Activated CD8-positive, alpha-beta memory T cell treated with anti-CD3 and anti-CD28 coated beads, Interleukin-2, amount 50 U/mL, for 48 hours (primary cell): ENCODE data around the gene ENTHD1.

Source experiments
- DNase-seq: peaks from one replicate; pipeline ENCODE4 v3.0.0-alpha.2; 2020

ENTHD1 gene

GRCh38 chr22:39728236-39728860, 165.2 kb downstream of the ENTHD1 start:
- peak; percentile 40 for DNase-seq

DNA sequence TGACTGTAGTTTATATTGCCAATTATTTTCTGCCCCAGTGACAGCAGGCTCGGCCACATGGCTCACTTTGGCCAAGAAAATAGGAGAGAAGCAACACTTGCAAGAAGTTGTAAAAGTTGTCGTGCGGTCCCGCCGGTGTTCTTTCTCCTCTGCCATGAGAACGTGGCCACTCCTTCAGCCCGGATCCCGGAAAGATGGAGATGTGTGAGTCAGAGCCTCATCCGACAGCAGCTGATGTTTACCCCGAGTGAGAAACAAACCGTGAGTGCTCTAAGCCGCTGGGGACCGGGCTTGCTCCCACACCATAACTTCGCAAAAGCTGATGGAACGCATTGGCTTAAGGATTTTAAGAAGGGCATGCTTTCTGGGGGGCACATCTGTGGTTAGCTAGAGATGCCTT, 166.0 kb downstream of the ENTHD1 start:
- DNase-seq: peak; percentile 26

DNA sequence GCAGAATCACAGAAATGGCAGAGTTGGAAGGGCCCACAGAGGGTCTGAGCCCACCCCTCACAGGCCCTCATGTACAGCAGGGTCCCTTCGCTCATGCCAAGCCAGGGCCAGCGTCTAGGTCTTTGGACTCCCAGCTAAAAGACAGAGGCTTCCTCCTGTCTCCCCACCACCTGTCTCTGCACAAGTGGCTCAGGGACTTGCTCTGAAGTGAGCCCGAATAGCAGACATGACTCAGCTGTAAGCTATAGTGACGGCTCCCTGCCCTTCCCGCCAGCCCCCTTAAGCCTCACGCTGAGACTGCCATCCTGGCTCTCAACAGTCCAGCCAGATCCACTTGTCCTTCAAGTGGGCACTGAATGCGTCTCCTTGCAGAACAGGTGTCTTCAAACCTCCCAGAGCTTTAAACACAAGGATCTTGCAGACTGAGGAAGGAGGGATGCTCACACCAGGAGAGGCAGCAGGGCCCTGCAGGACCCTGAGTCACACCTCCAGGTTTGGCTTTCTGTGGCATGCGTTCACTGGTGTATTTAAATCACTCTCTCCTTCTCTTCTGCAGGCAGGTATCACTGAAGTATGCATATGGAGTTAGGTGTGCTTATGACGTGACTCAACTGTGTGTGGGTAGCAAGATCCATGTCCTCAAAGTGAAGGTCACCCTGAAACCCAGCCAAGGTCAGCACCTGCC, 168.1 kb downstream of the ENTHD1 start:
- peak; percentile 35 for DNase-seq

DNA sequence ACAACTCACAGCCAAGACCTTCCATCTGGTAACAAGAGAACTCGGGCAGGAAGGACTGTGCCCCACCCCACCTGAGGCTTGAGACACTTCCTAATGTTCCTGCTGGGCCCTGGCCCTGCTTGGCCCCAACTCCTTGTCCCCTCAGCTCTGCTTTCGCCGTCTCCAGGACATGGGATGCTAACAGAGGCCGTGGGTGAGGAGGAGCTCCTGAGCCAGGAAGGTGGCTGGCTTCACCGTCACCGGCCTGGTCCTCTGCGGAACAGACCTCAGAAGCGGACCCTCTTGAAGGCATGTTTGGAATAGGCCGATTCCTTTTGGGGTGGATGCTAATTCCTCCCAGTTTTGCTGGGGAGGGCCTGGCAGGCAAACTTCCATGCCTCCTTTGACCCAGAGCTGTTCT, 168.7 kb downstream of the ENTHD1 start:
- peak; percentile 30 for DNase-seq

GRCh38 chr22:39724390-39724789, 169.2 kb downstream of the ENTHD1 start:
- peak; percentile 35 for DNase-seq

DNA sequence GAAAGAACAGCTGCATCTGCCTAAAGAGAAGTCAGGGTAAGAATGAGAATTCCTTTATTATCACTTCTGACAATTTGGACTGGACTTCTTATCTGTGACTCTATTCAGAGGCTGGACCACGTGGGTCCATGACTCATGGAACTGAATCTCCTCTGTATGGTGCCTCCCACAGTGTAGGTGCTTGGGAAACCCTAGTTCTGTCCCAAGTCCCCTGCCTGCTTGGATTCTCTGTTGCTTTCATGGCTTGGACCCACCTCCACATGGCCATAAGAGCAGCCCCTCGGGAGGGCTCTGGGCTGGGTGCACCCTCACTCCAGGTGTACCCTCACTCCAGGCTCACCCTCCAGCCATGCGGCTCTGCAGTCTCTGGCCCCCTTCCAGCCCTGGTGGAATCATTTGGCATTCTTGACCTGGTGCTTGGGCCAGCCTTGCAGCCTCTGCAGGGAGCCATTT, 169.6 kb downstream of the ENTHD1 start:
- peak; percentile 23 for DNase-seq

DNA sequence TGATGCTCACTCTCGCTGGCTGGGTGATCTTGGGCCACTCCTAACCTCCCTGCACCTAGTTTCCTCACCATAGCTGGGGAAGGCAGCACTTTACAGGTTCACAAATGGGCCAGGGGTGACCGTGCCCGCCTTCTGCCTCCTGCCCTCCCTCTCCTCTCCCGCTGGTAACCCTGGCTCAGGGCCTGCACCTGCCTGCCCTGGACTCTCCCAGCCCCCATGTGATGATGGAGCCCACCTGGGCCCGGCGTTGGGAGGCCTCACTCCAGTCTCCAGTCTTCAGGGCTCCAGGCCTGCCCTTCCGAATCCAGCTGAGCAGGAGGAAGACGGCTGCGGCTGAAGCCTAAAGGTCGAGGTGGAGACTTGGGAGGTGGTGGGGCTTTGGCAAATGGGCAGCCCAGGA, 170.1 kb downstream of the ENTHD1 start:
- no peak for DNase-seq

DNA sequence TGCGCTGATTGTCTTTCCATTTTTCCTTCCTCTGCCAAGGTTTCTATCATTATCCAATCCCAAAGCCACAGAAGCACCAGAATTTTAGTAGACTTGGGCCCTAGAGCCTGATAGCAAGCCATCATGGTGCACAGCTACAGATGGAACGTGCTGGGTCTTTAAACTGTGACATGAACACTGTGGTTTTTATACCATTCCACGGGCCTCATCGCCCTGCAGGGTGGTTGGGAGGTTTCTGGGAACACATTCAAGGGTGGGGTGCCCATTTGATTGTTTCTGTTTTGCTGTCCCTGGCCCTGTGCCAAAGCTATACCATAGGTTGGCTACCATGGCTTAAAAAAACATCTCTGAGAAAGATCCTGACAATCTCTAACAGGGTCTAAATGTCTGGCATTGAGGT, 171.1 kb downstream of the ENTHD1 start:
- no peak for DNase-seq

DNA sequence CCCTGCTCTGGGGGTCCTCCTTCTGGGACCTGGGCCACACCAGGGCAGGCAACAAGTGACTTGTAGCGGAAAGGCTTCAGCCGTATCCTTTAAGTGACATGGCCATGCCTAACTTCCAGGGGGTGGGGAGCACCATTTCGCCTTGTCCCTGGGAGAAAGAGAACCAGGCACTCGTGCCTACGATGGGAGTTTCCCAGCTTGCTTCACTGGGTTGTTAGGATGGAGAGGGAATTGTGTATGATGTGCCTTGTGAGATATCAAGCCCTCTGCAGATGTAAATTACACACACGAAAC, 171.6 kb downstream of the ENTHD1 start:
- peak; percentile 34 for DNase-seq

DNA sequence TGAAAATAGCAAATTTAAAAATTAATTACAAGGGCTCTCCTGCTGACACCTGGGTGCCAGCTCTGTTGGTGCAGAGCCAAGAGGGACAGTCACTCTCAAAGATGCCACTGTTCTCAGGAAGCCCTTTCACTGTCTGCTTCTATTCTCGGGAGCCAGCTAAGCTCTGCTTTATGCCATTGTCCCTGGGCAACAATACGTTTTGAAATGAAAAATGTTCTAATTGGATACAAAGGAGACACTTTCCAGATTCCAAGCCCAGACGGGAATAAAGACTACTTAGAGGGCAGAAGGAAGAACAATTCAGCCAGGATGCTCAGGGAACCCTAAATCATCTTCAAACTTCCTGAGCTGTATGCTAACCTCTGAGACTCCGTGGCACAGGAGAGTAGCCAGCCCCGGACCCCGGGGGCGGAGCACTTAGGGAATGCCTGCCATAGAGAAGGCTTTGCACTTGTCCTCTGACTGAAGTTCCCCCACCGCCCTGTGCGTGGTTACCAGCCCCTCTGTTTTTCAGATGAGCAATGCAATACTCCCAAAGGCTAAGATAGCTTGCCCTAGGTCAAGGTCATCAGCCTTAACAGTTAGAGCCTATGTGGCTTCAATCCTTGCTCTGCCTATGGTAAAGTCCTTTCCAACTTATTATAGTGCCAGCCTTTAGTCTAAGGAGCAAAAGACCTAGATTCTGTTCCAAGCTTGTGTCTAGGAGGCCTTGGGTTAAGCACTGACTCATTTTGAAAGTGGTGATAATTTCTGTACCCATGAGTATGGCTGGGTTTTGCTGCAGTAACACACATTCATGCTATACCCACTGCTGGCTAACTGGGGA, 172.1 kb downstream of the ENTHD1 start:
- peak; percentile 42 for DNase-seq

GRCh38 chr22:39719559-39720450, 173.8 kb downstream of the ENTHD1 start:
- DNase-seq: no peak

- no peak for DNase-seq
Observed at GRCh38 chr22:39718921-39719475, 174.6 kb downstream of the ENTHD1 start.

DNA sequence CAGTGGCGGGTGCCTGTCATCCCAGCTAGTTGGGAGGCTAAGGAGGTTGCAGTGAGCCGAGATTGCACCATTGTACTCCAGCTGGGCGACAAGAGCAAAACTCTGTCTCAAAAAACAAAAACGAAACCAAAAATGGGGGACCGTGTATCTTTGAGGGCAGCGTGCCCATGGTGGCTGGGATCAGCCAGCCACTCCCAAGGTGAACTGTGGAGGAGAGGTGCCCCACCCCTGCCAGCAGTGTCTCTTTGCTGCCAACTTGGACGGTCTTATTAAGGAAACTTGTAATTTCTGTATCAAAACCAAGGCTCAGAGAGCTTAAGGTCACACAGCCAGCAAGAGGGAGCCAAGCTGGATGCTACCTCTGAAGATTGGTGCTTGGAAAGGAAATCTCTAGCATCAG, 175.4 kb downstream of the ENTHD1 start:
- no peak for DNase-seq

DNA sequence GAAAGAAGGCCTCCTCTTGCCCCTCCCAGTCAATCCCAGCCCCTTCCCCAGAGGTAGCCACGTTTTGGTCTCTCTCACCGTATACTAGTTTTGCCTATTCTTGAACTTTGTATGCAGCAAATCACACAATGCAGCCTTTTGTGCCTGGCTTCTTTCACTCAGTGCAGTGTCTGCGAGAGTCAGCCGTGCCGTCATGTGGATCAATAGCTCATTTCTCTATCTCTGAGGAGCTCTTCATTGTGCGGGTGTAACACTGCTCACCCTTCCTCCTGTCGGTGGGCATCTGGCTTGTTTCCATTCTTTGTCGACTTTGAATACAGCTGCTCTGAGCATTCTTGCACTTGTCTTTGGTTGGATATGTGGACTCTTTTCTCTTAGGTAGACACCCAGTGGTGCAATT, 176.5 kb downstream of the ENTHD1 start:
- DNase-seq: no peak

DNA sequence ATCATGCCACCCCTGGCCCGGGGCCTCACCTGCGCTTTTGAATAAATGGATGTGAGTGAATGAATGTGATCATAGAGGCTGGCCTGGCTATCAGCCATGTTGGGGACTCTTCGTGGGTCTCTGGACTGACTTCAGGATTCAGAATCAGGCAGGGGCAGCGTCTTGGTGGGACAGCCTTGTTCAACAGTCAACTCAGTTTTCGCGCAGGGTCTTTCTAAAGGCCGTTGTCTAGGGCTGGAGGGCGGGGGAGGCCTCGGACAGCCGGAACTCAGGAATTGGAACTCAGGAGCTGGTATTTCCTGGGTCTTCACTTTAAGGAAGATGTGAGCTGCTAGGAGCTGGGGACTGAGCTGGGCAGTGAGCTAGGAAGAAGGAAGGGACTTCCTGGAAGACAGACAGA, 177.0 kb downstream of the ENTHD1 start:
- no peak for DNase-seq

DNA sequence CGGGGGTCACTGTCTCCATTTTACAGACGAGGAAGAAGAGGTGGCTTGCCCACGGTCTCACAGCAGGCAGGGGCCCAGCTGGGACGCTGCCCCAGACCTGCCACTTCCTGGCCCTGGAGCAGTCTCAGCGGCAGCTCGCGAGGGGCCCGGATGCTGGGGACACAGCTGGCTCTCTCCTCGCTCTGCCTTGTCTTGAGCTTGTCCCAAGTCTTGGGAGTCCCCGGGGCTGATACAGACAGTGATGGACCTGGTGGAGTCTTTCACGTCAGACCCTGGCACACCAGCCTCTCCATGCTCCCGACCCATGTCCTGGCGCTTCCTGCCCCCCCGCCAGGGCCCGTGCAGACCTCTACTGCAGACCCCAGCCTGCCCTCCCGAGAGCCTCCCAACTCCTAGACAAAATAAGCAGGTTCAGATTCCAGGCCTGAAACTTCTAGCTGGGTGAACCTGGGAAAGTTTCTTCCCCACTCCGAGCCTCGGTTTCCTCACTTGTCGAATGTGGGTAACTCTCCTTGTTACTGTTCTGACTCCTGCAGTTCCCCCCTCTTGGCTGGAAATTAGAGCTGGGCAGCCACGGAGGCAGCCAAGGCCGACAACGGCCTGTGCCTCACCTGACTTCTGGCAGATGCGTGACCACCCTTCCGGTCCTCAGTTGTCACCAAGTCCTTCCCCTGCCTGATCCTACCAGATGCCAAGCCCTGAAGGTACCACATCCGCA, 177.6 kb downstream of the ENTHD1 start:
- no peak for DNase-seq

DNA sequence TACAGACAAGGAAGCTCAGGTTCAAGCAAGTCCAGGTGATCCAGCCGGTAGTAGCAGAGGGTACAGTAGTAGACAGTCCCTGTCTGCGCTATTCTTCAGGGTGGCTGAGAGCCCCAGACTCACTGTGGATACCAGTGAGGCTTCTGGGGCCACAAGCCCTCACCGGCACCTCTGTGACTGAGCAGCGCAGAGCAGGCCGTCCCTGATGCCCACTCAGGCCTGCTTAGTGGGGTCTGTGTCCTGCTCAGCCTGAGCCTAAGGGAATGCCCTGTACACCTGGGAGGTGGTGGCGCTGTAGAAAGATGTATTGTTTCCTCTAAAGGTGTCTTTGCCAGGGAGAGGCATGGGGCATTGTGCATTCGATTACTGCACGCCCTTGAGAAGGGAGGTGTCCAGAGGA, 179.2 kb downstream of the ENTHD1 start:
- DNase-seq: no peak

DNA sequence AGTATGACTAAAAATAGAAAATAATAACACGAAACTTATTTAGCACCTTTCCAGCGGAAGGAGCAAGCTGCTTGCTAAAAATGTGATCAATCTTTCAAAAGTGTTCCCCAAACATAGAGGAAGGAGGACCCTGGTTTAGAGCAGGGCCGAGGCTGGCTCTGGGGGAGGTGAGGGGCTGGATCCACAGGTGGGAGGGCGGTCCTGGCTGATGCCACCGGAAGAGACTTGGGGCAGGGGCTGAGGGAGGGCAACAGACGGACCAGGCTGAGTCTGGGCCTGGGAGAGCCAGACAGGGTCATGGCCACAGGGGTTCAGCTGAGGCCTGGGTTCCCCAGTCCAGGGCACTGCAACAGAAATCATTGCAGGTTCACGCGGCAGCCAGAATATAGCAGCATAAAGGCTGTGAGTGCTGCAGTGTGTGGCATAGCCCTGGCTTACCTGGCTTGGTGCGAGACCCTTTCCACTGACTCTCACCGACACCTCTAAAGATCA, 179.7 kb downstream of the ENTHD1 start:
- no peak for DNase-seq

DNA sequence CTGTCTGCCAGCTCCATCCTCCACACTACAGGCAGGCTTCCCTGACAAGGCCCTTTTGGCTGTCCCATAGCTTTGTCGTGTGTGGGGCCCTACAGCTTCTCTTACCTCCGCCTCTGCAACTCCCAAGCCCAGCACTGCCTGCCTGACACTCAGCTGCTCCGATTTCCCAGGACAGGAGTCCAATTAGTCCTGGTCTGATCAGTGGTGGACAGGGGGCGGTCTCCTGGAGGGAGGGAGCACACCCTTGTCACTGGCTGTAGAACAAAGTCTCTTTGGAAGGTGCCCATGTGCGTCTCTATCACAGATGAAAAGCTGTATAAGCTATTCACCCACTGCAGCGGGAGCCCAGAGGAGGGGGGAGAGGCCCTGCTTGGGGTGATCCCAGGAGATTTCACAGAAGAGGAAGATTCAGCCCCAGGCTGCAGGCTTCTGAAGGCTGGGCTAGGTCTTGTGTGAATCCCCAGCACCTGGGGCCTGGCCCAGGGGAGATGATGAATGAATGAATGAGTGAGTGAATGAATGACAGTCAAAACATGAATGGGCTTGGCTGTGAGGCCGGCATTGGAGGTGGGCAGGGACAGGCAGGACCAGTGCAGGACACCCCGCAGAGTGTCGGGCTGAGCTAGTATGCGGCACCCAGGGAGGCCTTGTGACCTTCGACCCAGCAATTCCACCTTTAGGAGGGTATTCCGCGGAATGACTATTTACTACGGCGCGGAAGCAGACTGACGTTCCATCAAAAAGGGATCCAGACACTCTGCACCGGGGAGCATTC, 180.6 kb downstream of the ENTHD1 start:
- no peak for DNase-seq

DNA sequence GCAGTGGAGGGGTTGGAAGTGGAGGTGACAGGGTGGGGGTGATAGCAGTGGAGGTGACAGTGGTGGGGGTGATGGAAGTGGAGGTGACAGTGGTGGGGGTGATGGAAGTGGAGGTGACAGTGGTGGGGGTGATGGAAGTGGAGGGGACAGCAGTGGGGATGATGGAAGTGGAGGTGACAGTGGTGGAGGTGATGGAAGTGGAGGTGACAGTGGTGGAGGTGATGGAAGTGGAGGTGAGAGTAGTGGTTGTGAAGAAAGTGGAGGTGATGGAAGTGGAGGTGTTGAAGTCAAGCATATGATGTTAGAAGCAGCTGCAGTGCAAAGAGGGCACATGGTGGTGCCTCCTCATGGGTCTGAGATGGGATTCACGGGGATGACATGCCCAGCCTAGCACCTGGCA, 181.5 kb downstream of the ENTHD1 start:
- DNase-seq: no peak
